HG02973 (cell line): ENCODE results near the gene C14orf180.
"Not testable (repeated sequence)": the region's sequence is repeated elsewhere in the genome, so short reads cannot be mapped to it uniquely, and the experiment has no call there.

Experiments used
- ATAC-seq: cut with Tn5 transposase; IDR thresholded peaks from one replicate; pipeline ENCODE4 v1.9.1; 2021; ENCODE audit warnings: moderate library complexity; ENCODE audit not compliant: unreplicated experiment

The C14orf180 gene

DNA sequence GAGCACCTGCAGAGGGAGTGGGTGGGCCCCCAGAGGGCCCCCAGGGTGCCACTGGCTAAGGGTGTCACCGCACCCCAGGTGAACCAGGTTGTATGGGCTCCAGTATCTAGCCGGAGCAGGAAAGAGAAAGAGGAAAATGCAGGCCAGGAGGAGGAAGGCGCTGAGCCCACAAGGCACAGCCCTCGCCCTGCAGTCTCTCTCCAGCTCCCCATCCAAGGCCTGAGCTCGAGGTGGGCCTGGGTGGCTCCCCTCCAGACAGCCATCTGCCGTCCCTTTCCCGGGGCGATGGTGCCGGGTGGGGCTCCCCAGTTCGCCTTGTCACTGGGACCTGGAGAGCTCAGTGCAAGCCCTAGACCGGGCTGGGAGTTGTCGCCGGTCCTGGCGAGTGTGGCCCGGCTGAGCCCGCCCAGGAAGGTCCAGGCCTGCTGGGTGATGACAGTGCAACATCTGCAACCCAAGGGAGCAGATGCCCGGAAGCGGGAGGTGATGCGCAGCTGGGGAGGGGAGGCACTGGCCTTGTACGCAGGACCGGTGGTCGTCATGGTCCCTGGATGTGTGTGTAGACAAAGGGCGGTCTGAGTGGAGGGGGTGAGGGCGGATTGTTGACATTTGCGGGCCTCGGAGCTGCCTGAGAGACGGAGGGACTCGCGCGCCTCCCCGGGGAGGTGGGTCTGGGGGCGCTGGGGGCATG is 24.3 kb downstream of the C14orf180 start:
- no peak for ATAC-seq

DNA sequence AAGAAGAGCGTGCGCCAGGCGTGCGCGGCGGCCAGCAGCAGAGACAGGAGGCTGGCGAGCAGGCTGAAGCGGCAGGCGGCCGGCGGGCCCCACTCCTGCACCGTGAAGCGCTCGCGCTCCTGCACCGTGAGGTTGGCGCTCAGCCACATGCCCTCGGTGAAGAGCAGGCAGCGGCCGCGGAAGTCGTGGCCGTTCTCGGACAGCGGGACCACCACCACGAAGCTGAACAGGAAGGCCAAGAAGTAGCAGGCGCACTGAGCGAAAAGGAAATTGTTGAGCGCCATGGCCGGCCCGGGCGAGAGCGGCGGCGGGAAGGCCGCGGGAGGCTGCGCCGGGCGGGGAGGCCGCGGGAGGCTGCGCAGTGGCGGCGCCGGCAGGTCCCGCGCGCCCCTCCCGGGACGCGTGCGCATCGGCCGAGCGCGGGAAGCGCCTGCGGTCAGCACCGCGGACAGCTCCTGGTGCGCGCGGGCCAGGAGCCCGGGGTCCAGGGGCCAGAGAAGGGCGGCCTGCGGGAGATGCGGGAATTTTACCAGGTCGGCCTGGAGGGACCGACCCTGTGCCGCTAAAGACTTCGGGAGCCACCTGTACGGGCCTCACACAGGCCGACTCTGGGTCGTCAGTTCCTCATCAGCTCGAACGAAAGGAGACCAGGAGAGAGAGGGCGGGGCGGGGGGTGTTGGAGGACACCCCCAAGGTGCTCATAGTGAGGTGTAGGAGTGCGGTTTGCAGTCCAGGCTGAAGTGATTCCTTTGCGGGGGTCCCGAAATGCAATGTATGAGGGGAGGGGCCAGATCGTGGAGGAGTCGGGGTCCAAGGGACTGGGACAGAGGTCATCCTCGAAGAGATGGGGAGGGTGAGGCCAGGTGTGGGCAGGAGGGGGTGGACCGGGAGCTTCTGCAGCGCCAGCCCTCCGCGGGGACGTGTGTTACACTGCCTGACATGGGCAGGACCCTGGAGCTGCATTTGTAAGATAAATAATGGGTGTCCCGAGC is 25.2 kb downstream of the C14orf180 start, which contains the start of gene TMEM179:
TSS of gene TMEM179 (minus strand) at position 315 of the 992 bp plus-strand sequence. CDS start at position 284, 31 bp downstream.
- no peak for ATAC-seq

DNA sequence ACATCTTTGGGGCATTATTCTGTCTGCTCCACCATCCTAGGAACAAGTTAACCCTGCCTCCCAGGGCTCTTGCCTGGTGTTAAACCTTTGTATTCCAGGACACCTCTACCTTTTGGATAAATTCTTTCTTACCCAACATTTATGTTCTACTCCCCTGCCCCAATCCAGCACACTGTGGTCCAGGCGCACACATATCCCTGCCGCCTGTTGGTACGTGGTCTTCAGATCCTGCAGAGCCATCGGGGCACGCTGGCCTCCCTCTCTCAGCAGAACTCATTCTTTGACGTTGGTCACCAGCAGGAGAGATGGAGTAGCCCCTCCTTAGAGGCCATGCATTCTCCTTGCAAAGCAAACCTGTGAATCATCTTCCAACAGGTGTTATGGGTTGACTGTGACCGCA is 30.1 kb downstream of the C14orf180 start:
- no peak for ATAC-seq

DNA sequence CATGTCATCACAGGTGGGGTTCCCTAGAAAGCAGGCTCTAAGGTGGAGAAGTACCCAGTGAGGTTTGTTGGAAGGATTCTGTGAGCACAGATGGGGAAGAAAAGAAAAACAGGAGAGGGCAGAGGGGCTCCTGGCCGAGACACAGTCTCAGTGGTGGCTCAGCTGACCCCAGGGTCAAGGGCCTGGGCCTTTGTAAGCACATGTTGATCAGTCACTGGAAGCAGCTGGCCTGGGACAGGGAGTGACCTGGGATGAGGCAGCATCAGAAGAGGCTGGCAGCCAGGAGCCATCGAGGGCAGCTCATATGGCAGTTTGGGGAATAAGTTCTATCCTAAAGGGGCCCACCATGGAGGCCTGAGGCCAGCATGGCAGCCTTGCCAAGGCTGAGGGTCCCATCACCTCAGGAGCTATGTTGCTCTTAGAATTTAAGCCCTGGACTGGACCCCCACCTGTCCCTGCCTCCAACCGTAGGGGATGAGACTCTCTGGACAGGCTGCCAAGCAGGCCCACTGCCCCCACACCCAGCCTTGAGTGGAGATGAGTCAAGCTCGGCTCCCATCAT is 31.3 kb downstream of the C14orf180 start:
- no peak for ATAC-seq

DNA sequence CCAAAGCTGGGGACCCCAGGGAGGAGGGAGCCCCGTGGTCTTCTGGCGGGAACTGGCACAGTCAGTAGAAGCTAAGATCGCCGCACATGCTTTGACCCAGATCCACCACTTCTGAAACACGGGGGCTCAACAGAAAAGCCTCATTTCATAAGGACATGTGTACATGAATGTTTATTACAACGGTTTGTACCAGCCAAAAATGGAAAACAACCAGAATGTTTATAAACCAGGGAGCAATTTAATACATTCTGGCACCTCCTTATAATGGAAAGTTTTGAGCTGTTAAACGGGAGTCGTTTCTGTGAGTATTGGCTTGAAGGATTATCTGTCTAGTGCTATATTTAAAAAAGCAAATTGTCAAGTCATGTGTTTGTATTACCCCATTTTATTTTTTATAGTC is 32.3 kb downstream of the C14orf180 start:
- no peak for ATAC-seq

DNA sequence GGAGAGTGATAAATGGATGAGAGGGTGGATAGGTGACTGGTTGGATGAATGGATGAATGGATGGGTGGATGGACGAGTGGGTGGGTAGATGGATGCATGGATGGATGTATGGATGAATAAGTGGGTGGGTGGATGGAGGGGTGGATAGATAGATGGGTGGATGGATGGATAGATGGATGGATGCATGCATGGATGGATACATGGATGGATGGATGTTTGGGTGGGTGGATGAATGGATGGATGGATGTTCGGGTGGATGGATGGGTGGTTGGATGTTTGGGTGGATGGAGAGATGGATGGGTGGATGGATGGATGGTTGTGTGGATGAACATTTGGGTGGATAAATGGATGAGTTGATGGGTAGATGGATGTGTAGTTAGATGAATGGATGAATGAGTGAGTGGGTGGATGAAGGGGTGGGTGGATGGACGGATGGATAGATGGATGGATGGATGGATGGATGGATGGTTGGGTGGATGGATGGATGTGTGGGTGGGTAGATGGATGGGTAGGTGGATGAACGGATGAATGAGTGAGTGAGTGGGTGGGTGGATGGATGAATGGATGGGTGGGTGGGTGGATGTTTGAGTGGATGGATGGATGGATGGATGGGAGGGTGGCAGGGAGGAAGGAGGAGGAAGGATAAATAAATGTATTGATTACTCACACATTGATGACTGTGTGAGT is 34.7 kb downstream of the C14orf180 start:
- no peak for ATAC-seq

DNA sequence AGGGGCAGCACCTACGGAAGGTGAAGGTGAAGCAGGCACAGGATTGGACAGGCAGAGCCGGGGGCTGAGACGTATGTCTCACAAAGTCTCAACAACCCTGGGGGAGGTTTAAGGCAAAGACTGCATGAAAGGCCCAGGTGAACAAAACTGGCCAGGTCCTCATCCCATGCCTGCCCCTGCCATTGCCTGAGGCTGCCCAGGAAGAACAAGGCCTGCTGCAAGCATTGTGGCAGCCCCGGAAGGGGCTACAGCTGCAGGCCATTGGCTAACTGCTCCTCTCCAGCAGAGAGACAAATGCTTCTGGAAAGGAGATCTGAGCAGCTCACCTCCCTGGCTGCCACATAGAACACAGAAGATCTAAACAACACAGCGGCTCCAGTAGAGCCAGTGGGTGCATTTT is 45.4 kb downstream of the C14orf180 start:
- ATAC-seq, result no peak

DNA sequence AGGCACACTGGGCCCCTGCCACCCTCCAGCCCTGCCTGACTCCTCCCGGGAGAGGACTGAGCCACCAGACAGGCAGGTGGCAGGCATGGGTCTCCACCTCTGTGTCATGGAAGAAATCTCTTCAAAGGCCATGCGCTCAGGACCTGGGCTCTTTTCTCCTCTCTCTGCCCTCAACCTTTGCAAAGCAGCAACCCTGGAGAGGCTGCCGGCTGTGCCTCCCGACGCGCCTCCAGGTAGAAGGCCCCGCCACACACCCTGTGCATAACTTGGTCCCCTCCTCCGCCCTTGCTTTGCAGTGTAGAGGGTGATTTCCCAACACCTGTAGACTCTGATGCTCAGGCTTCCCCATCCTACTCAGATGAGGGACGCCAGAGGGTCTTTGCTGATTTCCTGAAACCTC is 53.2 kb downstream of the C14orf180 start:
- ATAC-seq, result no peak

DNA sequence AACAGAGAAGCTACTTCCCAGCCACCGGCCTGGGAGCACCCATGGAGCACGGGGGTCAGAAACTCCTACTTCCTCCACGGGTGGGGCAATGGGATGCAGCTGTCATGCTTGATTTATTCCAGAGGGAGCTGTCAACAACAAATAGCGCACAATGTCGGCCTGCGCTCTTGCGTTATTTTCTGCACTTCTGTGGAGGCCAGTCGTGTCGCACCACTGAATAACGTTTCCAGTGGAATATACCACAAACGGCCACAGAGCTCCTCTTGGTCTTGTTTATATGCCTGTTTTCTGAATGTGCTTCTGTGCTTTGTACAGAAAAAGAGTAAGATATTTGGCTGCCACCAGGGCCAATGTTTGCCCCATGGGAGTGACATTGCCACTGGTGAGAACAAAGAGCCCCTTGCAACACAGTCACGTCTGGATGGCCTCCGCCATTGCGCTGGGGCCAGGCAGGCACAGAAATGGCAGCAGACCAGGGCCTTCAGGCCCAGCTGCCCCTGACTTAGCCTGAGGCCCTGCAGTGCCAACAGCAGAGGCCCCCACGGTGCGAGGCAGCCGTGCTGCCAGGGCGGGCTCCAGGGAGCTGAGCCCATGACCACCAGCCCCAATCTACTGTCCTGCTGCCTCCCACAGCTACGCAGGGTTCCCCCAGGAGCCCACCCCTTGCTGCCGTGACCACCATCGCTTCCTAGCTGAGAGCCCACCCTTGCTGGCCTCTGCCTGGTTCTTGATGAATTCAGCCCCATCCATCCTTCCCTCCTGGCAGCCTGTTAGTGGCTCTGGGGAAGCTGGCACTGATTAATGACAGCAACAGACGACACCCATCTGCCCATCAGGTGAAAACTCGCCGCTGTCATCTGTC is 53.9 kb downstream of the C14orf180 start:
- no peak for ATAC-seq

DNA sequence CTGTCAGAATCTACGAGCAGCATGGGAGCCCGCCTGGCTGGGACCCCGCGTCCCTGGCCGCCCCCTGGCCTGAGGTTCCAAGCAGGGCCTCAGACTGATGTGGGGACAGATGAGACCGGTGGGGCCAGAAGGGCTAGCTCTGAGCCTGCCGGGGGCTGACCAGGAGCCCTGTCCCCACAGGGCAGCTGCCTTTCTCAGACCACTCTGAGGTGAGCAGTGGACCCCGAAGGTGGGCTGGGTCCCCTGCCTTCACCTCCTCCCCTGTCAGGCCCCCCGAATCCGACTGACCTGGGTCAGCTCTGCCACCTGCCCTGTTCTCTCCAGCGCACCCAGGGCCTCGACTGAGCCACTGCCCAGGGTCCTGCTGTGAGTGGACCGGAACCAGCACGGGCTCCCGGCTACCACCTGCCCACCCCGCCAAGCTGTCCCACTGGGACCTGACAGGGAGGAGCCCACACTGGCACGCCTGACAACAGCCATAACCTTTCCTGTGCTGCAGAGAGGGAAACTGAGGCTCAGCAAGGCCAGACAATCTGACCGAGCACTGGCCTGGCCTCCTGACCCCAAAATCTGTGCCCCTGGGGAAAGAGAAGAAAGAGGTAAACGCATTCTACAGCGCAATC is 54.7 kb downstream of the C14orf180 start:
- ATAC-seq, result no peak

DNA sequence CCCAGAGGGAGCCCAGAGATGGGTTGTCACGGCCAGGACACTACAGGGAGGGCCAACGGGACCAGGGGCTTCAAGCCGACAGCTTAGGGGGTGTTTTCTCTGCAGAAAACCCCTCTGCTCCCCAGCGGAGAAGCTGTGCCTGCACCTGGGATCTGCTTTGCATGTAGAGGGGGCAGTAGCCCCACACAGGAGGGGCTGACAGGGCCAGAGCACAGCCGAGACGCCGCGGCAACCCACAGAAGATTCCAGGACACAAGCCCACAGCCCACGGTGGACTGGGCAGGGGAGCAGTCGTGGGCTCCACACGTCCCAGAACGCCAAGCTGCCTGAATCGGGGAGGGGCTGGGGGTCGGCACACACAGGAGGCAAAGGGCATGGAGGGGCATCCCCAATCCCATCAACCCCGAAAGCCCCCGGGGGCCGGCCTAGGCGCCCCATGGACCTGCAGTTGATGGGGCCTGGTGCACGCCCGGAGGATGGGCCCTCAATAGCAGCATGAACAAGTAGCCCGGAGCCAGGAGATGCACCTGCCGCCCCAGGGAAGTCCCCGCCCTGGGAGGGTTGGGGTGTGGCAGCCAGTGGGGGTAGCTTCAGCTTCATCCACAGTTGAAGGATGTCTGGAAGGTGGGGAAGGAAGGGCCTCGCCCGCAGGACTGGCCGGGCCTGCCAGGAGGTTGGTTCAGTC is 55.5 kb downstream of the C14orf180 start:
- no peak for ATAC-seq

DNA sequence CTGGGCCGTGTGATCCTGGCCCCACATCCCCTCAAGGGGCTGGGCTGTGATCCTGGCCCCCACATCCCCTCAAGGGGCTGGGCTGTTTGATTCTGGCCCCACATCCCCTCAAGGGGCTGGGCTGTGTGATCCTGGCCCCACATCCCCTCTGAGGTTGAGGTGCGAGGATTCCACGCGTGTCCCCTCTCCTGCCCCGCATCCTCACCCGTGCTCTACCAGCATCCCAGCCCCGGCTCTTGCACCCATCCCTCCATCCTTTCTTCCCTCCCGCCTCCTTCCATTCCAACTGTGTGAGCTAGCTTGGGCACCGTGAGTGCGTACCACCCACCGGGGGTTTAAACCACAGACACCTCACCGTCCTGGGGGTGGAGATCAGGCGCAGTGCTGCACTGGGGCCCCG is 56.2 kb downstream of the C14orf180 start:
- no peak for ATAC-seq

DNA sequence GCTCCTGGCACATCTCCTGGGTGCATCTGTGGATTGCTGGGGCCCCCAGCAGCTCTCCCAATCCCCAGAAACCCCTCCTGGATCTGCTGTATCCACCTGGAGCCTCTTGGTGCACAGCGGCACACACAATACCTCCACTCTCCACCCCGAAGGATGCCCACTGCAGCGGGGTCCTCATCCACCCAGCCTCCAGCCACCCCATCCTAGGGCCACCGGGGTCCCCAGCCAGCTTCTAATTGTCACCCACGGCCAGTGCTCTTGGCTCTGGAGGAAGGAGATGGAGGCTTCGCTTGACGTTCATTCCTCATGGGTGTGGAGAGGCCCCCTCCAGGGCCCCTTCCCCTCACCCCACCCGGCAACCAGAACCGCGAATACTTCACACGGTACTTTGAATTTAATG is 56.6 kb downstream of the C14orf180 start:
- no peak for ATAC-seq

DNA sequence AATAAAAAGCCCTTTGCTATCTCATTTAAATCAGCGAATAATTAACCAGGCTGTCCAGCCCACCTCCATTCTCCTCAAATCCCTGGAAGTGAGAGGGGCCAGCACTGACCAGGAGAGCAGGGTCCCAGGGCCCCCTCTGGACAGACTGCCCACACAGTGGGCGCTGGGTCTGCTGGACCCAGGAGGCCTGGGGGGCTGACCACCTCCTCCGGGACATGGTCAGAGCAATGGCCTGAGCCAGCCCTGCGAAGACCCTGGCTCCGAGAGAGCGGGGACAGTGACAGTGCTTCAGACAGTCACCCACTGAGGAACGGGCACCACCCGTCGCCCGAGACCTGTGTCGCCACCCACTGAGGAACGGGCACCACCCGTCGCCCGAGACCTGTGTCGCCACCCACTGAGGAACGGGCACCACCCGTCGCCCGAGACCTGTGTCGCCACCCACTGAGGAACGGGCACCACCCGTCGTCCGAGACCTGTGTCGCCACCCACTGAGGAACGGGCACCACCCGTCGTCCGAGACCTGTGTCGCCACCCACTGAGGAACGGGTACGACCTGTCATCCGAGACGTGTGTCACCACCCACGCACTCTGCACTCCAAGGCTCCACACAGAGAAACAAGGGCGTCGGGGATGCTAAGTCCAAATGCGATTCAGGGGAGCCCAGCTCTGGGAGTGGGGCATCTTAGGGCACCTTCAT is 57.4 kb downstream of the C14orf180 start:
- not testable (repeated sequence) for ATAC-seq

DNA sequence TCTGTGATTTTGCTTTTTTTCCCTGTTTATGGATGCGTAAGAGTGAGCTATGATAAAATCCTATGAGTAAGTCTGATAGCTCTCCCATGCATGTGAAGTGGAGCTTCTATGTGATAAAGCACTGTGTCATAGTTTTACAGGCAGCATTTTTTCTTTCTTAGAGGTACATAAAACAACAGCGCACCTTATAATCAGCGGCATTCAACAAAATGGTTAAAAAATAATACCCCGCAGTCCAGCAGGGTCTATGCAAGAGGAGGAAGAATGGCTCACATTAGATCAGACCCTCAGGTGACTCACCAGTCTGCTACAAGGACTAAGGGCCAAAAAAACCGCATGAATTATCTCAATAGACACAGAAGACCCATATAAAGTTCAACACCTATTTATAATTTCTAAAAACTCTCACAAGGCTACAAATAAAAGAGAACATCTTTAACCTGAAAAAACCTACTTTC is 58.0 kb downstream of the C14orf180 start:
- no peak for ATAC-seq

DNA sequence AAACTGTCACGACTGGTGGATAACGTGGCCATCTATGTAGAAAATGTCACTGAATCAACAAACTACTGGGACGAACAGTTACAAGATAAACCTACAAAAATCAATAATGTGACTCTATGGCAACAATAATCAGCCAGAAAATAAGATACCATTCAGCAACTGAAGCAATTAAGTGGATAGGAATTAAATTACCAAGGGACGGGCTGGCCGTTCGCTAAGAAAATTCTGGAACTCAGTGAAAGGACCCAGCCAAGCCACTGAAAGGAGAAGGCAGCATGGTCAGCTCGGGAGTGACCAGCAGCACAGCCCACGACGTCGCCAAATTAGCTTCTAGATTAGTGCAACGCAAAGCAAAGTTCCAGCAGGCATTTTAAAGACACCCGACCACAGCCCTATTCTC is 58.6 kb downstream of the C14orf180 start:
- ATAC-seq, result no peak

DNA sequence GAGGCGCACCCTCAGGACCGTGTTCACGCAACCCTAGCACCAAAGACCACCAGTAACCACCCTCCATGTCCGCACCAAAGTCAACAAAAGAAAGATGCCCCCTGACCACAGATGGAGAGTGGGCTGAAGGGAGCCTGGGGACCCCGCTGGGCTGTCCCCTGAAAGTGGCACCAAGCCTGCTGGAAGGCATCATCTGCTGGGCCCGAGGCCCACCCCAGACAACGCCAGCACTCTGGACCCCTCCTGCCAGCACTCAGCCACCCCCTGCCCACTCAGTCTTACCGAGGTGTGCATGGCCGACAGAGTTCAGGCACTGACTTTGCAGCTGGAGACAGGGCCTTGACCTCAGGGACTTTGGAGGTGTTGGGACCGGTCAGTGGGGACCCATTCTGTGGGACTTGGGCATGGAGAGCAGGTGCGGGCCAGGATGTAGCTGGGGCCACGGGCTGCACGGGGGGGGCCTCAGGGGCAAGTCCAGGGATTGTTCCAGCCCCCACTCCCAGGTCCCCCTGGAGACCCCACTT is 59.4 kb downstream of the C14orf180 start:
- no peak for ATAC-seq

DNA sequence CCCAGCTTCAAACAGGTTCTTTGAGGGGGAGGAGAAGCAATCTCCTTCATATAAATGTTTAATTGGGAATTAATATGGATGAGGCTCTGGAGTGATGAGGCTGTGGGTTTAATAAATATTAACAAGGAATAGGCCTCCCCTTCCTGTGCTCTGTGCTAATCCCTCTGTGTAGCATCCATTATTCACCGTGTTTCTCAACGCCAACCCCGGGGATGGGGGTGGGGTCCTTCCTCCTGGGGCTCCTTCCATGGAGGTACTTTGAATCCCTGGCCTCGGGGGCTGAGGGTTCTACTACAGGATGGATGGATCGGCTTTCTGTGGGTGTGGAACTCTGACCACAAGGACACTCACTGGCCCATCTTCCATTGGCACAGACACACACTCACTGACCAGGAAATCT is 59.9 kb downstream of the C14orf180 start:
- no peak for ATAC-seq
